Cerebellar cortex (tissue), 1 donor: Measurements from ENCODE around the gene VNN1.

Experiments
- DNase-seq: peaks from one replicate; pipeline ENCODE4 v3.0.0-alpha.2; 2015; ENCODE audit warnings: low spot score

VNN1 gene, protein sequence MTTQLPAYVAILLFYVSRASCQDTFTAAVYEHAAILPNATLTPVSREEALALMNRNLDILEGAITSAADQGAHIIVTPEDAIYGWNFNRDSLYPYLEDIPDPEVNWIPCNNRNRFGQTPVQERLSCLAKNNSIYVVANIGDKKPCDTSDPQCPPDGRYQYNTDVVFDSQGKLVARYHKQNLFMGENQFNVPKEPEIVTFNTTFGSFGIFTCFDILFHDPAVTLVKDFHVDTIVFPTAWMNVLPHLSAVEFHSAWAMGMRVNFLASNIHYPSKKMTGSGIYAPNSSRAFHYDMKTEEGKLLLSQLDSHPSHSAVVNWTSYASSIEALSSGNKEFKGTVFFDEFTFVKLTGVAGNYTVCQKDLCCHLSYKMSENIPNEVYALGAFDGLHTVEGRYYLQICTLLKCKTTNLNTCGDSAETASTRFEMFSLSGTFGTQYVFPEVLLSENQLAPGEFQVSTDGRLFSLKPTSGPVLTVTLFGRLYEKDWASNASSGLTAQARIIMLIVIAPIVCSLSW

DNA sequence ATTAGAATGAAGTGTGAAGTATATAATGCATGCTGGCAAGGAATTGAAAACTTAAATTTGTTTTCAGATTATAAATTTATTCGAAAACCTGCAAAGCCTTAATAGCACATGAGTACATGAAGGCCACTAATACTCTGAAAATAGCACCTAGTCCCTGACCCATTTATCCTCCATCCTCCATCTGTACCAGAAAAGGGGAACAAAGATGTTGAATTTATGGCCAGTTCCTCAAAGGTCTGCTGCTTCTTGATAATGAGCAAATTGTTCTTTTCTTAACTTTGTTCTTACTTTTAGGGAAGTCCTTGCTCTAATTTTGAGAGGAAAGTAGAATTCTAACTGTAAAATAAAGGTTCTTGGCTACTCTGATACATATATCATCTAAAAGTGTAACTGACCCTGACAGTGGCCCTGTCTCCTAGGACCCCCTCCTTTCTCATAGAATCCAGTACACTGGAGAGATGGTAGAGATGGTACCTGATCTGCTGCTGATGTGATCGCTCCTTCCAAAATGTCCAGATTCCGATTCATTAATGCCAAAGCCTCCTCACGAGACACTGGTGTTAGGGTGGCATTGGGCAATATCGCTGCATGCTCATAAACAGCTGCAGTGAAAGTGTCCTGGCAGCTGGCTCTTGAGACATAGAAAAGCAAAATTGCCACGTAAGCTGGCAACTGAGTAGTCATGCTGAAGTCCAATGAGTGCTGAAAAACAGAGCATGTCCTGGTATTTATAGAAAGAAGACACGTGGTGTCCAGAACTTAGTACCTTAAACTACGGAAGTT is at the start of gene VNN1:
VNN1 (minus strand) TSS at position 704 of the 783 bp plus-strand sequence; CDS start at position 684, 20 bp downstream.
- DNase-seq, result no peak

DNA sequence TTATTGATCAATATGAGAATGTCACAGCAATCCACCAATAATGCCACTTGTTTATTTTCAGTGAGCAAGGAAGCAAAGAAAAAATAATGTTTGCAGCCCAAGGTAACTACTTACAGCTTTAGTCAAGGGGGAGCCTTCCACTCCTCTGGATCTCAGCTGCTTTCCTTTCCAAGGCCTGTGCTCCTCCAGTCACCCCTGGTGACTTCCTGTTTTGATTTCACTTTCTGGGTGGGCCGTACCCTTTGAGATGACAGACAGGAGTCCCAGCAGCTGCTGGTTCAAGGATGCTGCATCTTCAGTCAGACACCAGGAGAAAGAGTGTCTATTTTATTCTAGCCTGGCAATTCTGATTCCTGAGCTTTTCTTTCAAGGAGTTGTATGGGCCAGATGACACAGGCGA is 49.4 kb upstream of the VNN1 start:
- DNase-seq, result no peak

DNA sequence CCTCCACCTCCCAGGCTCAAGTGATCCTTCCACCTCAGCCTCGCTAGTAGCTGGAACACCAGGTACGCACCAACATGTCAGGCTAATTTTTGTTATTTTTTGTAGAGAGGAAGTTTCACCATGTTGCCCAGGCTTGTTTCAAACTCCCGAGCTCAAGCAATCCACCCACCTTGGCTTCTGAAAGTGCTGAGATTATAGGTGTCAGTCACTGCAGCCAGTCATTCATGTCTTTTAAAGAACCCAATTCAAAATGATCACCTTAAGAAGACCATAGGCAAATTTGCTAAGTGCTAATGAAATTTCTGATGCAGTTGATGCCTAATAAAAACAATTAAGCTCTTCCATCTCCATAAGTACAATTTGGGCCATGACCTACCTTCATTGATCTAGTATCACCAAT is 46.4 kb upstream of the VNN1 start:
- DNase-seq, result no peak

DNA sequence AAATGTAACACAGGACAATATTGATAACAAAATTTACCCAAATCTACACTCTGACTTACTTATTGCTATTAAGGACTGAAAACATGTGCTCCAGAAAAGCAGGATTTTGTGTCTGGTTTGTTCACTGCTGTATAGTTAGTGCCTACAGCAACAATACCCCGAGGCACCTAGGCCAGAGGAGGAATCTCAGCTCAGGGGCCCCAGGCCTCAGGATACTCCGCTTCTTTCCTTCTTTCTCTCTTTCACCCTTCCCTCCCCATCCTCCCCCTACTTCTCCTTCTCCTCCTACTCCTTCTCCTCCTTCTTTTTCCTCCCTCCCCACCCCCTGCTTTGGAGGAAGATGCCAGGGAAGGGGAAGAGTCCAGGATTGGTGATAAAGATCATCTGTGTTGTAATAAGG is 44.8 kb upstream of the VNN1 start:
- no peak for DNase-seq

DNA sequence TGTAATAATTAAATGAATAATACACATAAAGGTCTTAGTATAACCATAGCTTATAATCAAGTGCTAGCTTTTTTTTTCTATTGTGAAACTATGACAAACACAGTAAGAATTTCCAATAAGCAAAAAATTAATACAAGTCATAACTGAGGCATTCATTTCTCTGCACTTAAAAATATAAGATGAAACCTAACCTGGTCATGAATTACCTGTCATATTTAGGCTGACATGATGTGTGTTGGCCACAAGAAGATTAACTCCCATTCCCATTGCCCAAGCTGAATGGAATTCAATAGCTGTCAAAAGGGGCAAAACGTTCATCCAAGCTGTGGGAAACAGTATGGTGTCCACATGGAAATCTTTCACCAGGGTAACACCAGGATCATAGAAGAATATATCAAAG is 38.4 kb upstream of the VNN1 start:
- no peak for DNase-seq

DNA sequence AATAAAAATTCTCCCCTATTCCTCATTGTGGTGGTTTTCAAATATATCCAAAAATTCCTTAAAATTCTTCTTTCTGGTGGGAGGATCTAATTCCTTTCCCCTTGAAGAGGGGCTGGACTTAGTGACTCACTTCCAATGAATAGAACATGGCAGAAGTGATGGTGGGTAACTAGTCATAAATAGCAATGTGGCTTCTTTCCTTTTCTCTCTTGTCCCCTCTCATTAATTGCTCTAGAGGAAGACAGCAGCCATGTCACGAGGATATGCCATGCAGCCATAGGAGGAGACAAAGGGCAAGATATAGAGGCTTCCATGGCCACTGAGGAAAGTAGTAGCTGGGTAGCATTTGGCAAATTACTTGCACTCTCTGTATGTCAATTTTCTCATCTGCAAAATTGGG is 38.0 kb upstream of the VNN1 start:
- no peak for DNase-seq

DNA sequence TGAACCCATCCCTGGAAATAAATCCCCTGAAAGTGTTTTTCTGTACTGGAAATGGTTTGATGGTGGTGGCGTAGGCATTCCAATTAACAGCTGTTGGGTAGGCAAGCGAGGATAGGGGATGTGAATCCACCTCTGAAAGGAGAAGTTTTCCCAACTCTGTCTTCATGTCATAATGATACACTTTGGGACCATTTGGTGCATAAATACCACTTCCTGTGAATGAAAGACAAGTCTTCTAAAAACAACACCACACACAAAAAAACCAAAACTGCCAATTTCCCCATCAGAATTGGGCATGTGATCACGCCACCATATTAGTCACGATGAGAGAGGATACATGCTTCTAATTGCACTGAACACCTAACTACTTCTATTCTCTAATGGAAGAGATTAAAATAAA is 37.5 kb upstream of the VNN1 start:
- no peak for DNase-seq

DNA sequence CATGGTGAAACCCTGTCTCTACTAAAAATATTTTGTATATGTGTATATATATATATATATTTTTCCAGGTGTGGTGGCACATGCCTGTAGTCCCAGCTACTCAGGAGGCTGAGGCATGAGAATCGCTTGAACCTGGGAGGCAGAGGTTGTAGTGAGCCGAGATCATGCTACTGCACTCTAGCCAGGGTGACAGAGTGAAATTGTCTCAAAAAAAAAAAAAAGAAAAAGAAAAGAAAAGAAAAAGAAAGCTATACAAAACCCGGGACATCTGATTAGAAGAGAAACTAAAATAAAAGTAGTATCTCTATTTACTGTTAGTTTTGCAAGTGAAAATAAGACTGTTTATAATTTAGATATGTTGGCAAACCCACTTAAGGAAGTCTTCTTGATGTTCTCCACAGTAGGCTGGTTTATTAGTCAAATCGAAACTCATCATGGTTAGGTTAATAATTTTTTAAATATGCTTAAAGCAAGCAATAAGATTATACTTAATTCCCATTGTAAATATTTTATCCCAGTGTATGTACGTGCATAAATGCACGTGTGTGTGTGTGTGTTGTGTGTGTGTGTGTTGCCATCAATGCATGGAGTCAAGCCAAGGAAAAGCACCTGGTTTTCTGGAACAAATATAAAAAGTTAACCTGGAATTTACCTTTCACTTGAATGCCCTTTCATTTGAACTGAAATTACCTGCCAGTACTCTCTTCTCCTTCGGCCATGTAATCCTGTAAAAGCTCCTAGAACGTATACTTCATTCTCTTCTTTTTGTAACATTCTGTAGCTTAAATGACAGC is 36.8 kb upstream of the VNN1 start:
- DNase-seq, result no peak

DNA sequence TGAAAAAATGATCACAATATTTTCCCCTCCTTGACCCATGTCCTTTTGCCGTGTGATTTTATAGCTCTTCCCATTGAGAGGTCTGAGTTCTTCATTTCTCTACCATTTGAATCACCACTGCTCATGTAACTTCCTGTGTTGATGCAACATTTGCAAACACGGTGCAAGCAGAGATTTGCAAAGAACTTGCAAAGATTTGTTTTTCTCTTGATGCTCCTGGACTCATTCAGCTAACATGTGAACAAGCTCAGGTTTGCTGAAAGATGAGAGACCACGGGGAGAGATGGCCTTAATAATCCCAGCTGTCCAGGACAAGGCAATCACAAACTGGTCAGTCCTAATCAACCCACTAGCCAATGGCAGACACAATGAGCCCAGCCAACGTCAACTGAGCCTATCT is 35.3 kb upstream of the VNN1 start:
- DNase-seq, result no peak

DNA sequence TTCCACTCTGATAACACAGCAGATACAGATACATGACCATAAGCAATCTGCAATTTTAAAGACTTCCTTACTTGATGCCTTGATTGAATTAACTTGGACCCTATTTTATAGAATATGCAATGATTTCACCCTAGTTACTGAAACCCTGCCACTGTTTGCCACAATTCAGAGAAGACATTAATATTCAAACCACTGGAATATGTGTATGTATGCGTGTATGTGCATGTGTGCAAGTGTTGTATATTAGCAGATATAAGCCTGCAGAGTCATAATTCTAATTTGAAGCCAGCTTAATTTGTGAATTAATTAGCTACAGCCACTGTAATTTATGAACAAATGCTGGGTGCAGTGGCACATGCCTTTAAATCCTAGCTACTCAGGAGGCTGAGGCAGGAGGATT is 34.6 kb upstream of the VNN1 start:
- DNase-seq, result no peak

DNA sequence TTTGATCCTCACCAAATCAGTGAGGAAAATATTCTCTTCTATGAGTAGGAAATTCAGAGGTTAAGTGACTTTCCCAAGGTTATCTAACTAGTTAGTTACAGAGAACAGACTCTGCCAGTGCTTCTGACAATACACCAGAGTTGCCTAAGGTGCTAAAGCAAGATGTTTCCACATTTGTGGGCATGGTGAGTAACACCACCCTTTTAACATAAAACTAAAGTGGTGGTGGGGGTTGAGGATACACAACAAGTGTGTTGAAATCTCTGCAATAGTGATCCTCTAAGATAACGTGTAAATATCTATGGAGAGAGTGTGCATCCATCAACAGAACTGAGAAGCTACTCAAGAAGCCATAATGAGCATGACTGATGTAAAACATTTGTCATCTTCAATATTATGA is 32.2 kb upstream of the VNN1 start:
- DNase-seq, result no peak

DNA sequence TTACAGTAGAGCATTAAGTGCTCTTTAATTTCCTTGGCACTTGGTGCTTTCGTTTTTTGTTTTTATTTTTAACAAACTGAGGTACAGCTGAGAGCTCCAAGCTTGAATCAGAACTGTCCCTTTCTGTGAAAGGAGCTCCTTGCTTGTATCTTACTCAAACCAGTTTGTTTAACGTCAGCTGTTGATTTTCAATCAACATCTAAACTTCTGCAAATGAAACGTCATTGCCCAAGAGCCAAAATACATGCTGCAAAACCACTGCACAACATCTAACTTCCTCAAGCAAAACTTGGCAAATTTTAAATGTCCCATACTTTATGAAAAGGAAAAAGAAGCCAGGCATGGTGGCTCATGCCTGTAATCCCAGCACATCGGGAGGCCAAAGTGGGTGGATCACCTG is 28.6 kb upstream of the VNN1 start:
- no peak for DNase-seq

DNA sequence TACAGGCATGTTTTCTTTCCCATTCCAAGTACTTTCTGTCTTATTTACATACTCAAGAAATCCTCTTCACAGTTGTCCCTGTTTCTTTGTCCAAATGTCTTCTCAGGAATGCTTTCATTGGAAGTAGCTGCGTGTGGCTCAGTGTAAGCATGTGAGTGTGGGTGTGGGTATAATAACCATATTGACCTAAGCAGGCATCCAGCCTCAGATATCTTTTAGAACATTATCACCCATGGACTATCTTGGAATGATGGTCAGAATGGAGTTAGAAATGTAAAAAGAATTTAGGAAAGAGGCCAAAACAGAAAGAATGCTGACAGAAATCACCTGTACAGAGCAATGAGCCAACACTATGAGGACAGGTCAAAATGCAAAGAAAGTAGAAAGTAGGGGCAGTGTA is 27.4 kb upstream of the VNN1 start:
- DNase-seq, result no peak

DNA sequence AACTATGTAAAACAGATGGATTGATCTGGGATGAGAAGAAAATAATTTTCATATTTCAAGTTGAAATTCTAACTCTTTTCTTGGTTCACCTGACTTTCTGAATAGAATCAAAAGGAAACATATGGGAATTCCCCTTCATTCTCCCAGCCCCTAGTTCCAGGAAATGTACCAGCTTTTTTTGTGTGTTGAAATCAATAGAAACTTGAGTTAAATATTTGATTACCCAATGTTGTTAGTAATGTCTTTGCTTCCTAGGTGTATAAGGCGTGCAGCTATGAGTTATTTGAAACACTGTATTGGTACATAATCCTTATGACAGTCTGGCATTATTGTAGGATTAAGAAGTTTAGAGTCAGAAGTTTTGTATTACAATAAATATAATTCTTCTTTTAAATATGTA is 22.4 kb upstream of the VNN1 start:
- DNase-seq, result no peak

DNA sequence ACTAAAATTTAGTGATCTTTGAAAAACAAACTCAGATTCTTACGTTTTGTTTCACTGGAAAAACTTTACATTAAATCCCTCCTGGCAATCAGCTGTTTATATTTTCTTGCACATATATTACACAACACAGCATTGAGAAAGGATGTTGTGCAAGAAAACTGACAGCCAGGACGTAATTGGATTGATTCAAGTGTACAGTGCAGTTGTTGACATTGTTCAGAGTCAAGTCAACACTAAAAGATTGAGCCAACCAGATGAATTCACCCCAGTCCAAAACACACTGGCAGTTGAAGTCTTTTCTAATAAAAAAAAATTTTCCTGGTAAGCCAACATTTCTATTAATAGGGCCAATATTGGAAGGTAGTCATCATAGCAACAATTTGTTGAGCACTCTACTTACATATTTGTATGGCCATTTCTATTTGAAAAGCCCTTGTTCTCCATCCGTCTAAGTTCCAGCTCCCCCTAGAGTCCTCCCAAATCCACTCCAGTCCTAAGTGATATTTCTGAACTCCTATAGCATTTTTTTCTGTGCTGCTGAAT is 20.9 kb upstream of the VNN1 start:
- DNase-seq, result peak; percentile 11

DNA sequence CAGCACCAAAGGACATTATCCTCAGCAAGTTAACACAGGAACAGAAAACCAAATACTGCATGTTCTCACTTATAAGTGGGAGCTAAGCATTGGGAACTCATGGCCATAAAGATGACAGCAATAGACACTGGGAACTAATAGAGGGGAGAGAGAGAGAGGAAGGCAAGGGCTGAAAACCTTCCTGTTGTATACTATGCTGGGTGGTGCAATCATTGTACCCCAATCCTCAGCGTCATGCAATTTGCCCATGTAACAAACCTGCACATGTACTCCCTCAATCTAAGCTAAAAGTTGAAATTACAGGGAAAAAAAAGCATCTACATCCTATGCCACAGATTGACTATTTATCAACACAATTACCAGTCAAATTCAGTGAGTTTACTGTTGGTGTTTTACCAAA is 20.0 kb upstream of the VNN1 start:
- DNase-seq, result no peak

DNA sequence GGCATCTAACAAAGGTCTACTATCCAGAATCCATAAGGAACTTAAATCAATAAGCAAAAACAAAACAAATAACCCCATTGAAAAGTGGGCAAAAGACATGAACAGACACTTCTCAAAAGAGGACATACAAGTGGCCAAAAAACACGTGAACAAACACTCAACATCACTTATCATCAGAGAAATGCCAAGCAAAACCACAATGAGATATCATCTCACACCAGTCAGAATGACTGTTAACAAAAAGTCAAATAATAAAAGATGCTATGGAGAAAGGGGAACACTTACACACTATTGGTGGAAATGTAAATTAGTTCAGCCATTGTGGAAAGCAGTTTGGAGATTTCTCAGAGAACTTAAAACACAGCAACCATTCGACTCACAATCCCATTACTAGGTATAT is 19.4 kb upstream of the VNN1 start:
- DNase-seq, result no peak

DNA sequence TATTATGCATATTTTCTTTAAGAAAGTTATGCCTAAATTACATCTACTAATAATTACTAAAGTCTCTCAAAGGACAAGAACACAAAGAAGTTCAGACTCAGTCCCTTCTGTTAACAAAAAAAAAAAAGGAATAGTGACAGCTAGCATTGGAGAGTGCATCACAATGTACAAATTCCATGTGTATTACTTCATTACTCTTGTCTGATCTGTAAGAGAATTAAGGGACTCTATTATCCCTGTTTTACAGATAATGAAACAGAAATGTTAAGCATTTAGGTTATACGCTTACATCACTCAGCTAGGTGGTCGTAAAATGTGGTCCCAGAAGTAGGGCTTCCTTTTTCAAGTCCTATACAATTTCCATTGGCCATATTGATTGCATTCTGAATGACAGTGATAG is 17.2 kb upstream of the VNN1 start:
- DNase-seq, result no peak

DNA sequence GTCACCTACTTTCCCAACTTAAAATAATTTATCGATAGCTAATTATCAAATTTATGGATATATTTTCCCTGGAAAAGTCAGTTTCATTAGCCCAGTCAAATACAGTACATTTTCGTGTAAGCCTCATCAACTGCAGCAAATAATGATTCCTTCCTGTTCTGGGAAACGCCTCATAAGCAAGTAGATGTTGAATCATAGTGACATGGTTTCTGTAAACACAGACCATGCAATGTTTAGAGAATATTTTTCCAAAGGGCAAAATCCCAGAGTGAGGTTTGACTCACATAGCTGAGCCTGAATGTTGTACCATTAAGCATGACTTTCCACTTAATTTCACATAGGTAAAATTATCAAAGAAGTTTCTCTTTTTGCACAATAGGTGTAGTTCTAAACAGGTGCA is 16.7 kb upstream of the VNN1 start:
- no peak for DNase-seq

DNA sequence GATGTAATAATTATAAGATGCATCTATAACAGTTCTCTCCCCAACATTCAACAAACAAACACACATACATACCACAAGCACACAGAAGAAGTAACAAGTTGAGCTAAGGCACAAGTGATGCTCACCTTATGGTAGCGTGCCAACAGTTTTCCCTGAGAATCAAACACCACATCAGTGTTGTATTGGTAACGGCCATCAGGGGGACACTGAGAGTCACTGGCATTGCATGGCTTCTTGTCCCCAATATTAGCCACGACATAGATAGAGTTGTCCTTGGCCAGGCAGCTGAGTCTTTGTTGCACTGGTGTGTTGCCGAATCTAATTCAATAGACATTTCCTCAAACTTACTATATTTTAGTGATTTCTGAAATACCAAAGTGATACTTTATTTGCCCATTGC is 14.8 kb upstream of the VNN1 start:
- DNase-seq, result no peak

DNA sequence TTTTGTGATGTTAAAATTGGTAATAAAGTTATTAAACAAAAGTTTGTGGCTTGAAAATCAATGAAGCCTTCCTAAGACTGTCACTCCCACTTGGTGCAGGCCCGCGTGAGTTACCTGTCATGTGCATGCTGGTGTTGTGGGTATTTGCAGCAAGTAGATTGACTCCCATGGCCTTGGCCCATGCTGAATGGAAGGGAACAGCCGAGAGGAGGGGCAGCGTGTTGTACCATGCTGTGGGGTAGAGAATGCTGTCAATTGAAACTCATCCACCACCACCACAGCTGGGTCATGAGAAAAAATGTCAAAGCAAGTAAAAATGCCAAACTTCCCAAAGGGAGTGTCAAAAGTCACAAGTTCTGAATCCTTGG is 12.7 kb upstream of the VNN1 start:
- no peak for DNase-seq

DNA sequence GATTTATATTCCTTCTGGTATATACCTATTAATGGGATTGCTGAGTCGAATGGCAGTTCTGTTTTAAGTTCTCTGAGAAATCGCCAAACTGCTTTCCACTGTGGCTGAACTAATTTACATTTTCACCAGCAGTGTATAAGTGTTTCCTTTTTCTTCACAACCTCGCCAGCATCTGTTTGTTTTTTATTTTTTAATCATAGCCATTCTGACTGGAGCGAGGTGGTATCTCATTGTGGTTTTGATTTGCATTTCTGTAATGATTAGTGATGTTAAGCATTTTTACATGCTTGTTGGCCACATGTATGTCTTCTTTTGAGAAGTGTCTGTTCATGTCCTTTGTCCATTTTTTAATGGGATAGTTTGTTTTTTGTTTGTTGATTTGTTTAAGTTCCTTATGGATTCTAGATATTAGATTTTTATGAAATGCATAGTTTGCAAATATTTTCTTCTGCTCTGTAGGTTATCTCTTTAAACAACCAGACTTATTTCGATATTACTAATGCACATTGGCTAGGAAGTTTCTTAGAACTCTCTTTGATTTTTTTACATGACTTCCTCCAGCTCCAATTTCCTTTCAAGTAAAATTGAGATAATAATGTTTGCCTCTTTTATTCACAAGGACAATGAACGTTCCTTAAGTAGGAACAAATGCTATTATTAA is 12.2 kb upstream of the VNN1 start:
- no peak for DNase-seq
